Activated CD8-positive, alpha-beta T cell treated with anti-CD3 and anti-CD28 coated beads, Interleukin-2, amount 10 ng/mL, durations not matched to agents 7 days and 5 days (primary cell): ENCODE results near the gene OTOP3. TPM values are rescaled to one million over a fixed set of nuclear protein-coding genes. Genes with fewer than 3 reads are reported as not detected.
A peak's percentile ranks its signal among the peaks of the same experiment; 100 is the strongest.
"Not testable (repeated sequence)": the region's sequence is repeated elsewhere in the genome, so short reads cannot be mapped to it uniquely, and the experiment has no call there.

Experiments
- ATAC-seq: fragments of 150-1000 bp; cut with Tn5 transposase; one replicate; pipeline ENCODE4 v1.10.0; 2021; ENCODE audit warnings: moderate library complexity
- CTCF ChIA-PET: fragments of 350-600 bp; sonication (Branson Sonifier 250); formaldehyde crosslinking; loops from one replicate; lab custom pipeline; 2021; ENCODE audit warnings: antibody characterized with exemption; lab: Charles Lee
- POLR2A ChIA-PET: fragments of 350-600 bp; sonication (Branson Sonifier 250); formaldehyde crosslinking; loops from one replicate; lab custom pipeline; 2021; ENCODE audit warnings: antibody characterized with exemption; lab: Charles Lee
- DNase-seq: peaks from one replicate; pipeline ENCODE4 v3.0.0-alpha.2; 2020
- H3K27ac Mint-ChIP-seq: one replicate; pipeline ENCODE4 v1.8.0; 2021; ENCODE audit warnings: mild to moderate bottlenecking, mixed read lengths
- H3K27me3 Mint-ChIP-seq: one replicate; pipeline ENCODE4 v1.8.0; 2021; ENCODE audit warnings: low read depth, mixed read lengths
- H3K36me3 Mint-ChIP-seq: one replicate; pipeline ENCODE4 v1.8.0; 2021; ENCODE audit warnings: low read depth, mixed read lengths
- H3K4me1 Mint-ChIP-seq: one replicate; pipeline ENCODE4 v1.8.0; 2021; ENCODE audit warnings: low read depth, mixed read lengths
- H3K4me3 Mint-ChIP-seq: one replicate; pipeline ENCODE4 v1.8.0; 2021; ENCODE audit warnings: mild to moderate bottlenecking, mixed read lengths
- H3K9me3 Mint-ChIP-seq: one replicate; pipeline ENCODE4 v1.8.0; 2022; ENCODE audit warnings: mixed read lengths; ENCODE audit not compliant: insufficient read depth
- total RNA-seq, 2 experiments: library from RNA; stranded (reverse); gene quantifications; one replicate each; pipeline ENCODE4 v1.2.3, GENCODE V29; 2021

The OTOP3 gene
- total RNA-seq, 2 experiments from 2014 or later = not detected

DNA sequence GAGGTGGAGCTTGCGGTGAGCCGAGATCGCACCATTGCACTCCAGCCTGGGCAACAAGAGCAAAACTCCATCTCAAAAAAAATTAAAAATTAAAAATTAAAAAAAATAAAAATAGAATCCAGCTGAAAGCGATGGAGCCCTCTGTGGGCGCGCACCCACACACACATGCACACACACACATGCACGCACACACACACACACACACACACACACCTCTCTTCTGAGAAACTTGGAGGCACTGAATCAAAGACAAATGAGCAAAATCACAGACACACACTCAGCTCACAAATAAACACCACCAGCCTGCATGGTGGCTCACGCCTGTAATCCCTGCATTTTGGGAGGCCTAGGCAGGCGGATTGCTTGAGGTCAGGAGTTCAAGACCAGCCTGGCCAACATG lies 32.7 kb upstream of the OTOP3 start:
- ChIA-PET POLR2A (no interaction called here), CTCF (interaction anchor here (1.0 kb wide), 1 partner anchor 59 kb away, joined by 3 read pairs; no protein-coding TSS in a partner anchor)
- H3K4me3 Mint-ChIP-seq = no peak overlapping the region
- peaks cover 14% of the 10 kb centered on the region for H3K27me3 Mint-ChIP-seq
- no peaks in the 10 kb centered on the region for H3K36me3 Mint-ChIP-seq
- H3K4me1 Mint-ChIP-seq = no peaks in the 10 kb centered on the region
- no peak overlapping the region for H3K27ac Mint-ChIP-seq
- ATAC-seq = no peak
- no peaks in the 10 kb centered on the region for H3K9me3 Mint-ChIP-seq
- no peak for DNase-seq

DNA sequence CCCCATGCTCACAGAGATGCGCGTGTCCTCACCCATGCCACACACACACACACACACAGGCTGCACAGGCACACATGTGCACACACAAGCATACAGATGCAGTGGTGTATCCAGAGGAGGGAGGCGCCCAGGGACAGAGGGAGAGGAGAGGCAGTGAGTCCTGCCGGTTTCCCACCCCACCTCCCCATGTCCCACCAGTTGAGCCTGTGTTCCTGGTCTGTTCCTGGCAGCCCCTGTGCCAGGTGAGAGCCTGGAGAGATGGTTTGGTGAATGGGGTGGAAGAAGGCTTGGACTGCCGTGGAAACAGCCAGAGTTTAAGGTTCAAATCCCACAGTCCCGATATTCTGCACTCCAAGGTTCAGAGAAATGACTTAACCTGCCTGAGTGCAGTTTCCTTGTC lies 32.0 kb upstream of the OTOP3 start:
- Mint-ChIP-seq H3K4me3 (no peak overlapping the region), H3K4me1 (no peaks in the 10 kb centered on the region), H3K36me3 (no peaks in the 10 kb centered on the region), H3K27ac (no peak overlapping the region), H3K9me3 (no peaks in the 10 kb centered on the region), H3K27me3 (peaks cover 12% of the 10 kb centered on the region)
- ATAC-seq = no peak
- CTCF ChIA-PET = interaction anchor here (1.0 kb wide), 1 partner anchor 58 kb away, joined by 3 read pairs; no protein-coding TSS in a partner anchor
- no peak for DNase-seq
- POLR2A ChIA-PET = no interaction called here

DNA sequence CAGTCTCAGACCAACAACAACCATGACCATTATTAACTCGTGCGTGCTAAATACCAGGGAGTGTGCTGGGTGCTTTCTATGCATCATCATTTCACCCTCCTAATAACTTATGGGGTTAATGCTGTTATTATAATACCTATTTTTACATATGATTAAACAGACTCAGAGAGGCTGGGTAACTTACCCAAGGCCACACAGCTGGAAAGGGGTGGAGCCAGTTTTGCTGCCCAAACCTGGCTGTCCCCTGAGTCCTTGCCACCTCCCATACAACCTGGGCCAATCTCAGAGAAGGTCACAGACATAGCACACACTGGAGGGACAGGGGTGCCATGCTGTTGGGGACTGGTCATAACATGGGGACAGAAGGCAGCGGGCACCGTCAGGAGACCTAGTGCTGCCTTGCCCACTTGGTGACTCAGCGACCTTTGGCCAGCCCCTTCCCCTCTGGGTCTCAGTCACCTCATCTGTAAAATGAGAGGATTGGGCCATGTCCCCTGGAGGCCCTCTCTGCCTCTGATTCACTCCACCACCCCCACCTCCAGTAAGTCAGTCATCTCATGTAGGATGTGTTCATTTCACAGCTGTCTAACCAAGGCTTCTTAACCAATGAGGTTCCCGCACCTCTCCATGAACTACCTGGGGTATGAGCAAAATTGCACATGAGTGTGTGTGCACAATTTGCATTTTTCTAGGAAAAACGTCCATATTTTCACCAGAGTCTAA lies 30.9 kb upstream of the OTOP3 start:
- DNase-seq (no peak), ATAC-seq (no peak)

DNA sequence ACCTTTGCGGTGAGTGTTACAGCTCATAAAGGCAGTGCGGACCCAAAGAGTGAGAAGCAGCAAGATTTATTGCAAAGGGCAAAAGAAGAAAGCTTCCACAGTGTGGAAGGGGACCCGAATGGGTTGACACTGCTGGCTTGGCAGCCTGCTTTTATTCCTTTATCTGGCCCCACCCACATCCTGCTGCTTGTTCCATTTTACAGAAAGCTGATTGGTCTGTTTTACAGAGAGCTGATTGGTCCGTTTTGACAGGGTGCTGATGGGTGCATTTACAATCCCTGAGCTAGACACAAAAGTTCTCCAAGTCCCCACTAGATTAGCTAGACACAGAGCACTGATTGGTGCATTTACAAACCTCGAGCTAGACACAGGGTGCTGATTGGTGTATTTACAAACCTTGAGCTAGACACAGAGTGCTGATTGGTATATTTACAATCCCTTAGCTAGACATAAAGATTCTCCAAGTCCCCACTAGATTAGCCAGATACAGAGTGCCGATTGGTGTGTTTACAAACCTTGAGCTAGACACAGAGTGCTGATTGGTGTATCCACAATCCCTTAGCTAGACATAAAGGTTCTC lies 29.4 kb upstream of the OTOP3 start:
- peak overlapping the region; percentile 25 for H3K27ac Mint-ChIP-seq
- not testable (repeated sequence) for H3K36me3 Mint-ChIP-seq, H3K27me3 Mint-ChIP-seq, H3K4me1 Mint-ChIP-seq, H3K4me3 Mint-ChIP-seq, ATAC-seq, H3K9me3 Mint-ChIP-seq
- ChIA-PET POLR2A (interaction anchor here (0.6 kb wide), 1 partner anchor 119 kb away, joined by 3 read pairs; no protein-coding TSS in a partner anchor), CTCF (interaction anchor here (1.2 to 1.6 kb wide), 2 partner anchors 17 to 55 kb away, joined by 3 to 6 read pairs; partner anchors contain the start of genes OTOP2 and USH1G)
- DNase-seq = peak; percentile 32

More for the DNA sequence above, 30.9 kb upstream of the OTOP3 start:
- CTCF ChIA-PET = no interaction called here
- Mint-ChIP-seq H3K27ac (no peak overlapping the region), H3K27me3 (peaks cover 8% of the 10 kb centered on the region), H3K36me3 (no peaks in the 10 kb centered on the region), H3K9me3 (no peaks in the 10 kb centered on the region), H3K4me1 (no peaks in the 10 kb centered on the region), H3K4me3 (no peak overlapping the region)
- POLR2A ChIA-PET = no interaction called here

DNA sequence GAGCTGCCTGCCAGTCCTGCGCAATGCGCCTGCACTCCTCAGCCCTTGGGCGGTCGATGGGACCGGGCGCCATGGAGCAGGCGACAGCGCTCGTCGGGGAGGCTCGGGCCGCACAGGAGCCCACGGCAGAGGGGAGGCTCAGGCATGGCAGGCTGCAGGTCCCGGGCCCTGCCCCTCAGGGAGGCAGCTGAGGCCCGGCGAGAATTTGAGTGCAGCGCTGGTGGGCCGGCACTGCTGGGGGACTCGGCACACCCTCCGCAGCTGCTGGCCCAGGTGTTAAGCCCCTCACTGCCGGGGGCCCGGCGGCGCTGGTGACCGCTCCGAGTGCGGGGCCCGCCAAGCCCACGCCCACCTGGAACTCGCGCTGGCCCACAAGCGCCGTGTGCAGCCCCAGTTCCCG lies 28.7 kb upstream of the OTOP3 start:
- POLR2A ChIA-PET = no interaction called here
- DNase-seq = no peak
- H3K27ac Mint-ChIP-seq = no peak overlapping the region
- H3K27me3 Mint-ChIP-seq = peaks cover 7% of the 10 kb centered on the region
- no peaks in the 10 kb centered on the region for H3K36me3 Mint-ChIP-seq
- no peak for ATAC-seq
- no peaks in the 10 kb centered on the region for H3K9me3 Mint-ChIP-seq
- CTCF ChIA-PET = interaction anchor here (1.6 kb wide), 1 partner anchor 16 kb away, joined by 6 read pairs; the partner anchor contains the start of genes OTOP2 and USH1G
- H3K4me3 Mint-ChIP-seq = no peak overlapping the region
- H3K4me1 Mint-ChIP-seq = no peaks in the 10 kb centered on the region

DNA sequence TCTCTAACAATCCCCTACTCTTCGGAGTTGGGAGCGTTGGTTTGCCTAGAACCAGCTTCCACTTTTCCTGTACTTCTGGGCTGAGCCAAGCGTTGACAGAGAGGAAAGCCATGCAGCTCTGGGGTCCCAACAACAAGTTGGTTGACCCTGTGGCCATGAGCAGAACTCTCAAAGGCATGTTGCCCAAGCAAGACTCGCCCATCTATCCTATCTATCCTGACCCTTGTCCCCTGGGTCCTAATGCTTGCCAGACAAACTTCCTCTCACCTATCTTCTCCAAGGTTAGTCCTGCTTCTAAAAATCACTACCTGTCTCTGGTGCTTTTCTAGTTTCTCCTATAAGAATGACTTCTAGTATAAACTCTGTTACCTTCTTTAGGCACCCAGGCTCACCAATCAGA lies 26.6 kb upstream of the OTOP3 start:
- POLR2A ChIA-PET, H3K27ac Mint-ChIP-seq, DNase-seq, H3K4me3 Mint-ChIP-seq, H3K36me3 Mint-ChIP-seq, ATAC-seq, H3K9me3 Mint-ChIP-seq, CTCF ChIA-PET, H3K4me1 Mint-ChIP-seq, H3K27me3 Mint-ChIP-seq: not testable (repeated sequence)

DNA sequence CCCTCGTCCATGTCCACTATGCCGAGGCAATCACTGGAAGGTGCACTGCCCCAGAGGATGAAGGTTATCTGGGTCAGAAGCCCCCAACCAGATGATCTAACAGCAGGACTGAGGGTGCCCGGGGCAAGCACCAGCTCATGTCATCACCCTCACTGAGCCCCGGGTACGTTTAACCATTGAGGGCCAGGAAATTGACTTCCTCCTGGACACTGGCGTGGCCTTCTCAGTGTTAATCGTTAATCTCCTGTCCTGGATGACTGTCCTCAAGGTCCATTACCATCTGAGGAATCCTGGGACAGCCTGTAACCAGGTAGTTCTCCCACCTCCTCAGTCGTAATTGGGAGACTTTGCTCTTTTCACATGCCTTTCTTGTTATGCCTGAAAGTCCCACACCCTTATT lies 24.3 kb upstream of the OTOP3 start:
- DNase-seq, H3K4me3 Mint-ChIP-seq, ATAC-seq, H3K4me1 Mint-ChIP-seq, H3K27ac Mint-ChIP-seq, CTCF ChIA-PET, H3K27me3 Mint-ChIP-seq, POLR2A ChIA-PET, H3K9me3 Mint-ChIP-seq, H3K36me3 Mint-ChIP-seq: not testable (repeated sequence)

DNA sequence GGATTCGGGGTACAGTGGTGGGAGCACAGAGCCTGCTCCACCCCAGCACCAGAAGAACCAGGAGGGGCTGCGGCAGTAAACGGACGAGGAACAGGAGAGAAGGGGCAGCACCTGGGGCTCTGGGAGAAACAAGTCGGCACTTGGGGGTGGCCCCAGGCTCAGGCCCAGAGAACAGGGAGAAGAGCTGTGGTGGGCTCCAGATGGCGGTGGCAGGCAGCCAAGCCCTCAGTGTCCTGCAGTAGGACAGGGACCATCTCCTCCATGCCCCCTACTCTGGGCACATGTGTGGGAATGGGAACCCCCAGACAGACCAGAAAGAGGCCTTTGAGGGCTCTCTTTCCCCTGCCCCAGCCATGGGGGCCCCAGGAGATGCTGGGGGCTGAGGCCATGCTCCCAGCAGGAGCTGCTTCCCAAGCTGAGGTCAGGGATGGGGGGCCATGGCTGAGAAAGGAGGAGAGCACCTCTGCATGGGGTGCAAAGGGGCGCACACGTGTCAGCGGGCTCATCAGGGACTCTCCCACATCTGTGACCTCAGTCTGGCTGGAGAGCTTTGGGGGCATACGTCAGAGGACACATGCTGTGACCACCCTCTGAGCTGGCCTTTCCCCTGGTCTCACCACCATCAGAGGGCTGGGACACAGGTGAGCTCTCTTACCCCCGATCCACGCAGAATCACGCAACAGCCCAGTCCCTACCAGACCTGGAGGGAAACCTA lies 19.4 kb upstream of the OTOP3 start:
- DNase-seq (no peak), ATAC-seq (no peak)
- no peaks in the 10 kb centered on the region for H3K36me3 Mint-ChIP-seq
- POLR2A ChIA-PET = no interaction called here
- no peaks in the 10 kb centered on the region for H3K9me3 Mint-ChIP-seq
- CTCF ChIA-PET = no interaction called here
- peaks cover 6% of the 10 kb centered on the region for H3K27me3 Mint-ChIP-seq
- no peak overlapping the region for H3K27ac Mint-ChIP-seq
- no peaks in the 10 kb centered on the region for H3K4me1 Mint-ChIP-seq
- H3K4me3 Mint-ChIP-seq = no peak overlapping the region

DNA sequence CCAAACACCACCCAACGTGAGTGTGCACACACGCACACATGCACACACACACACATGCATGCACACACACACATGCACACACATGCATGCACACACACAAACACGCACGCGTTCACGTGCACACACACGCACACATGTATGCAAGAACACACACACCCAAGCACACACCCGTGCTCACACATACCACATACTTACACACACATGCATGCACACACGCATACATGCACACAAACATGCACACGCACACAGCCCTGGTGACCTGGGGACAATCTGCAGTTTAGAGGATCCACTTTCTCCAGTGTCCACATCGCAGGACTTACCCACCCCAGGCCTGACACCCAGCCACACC lies 18.9 kb upstream of the OTOP3 start:
- H3K4me1 Mint-ChIP-seq = no peaks in the 10 kb centered on the region
- no peak for ATAC-seq
- ChIA-PET CTCF (no interaction called here), POLR2A (no interaction called here)
- no peak for DNase-seq
- peaks cover 6% of the 10 kb centered on the region for H3K27me3 Mint-ChIP-seq
- no peaks in the 10 kb centered on the region for H3K9me3 Mint-ChIP-seq
- no peak overlapping the region for H3K27ac Mint-ChIP-seq
- no peaks in the 10 kb centered on the region for H3K36me3 Mint-ChIP-seq
- no peak overlapping the region for H3K4me3 Mint-ChIP-seq

DNA sequence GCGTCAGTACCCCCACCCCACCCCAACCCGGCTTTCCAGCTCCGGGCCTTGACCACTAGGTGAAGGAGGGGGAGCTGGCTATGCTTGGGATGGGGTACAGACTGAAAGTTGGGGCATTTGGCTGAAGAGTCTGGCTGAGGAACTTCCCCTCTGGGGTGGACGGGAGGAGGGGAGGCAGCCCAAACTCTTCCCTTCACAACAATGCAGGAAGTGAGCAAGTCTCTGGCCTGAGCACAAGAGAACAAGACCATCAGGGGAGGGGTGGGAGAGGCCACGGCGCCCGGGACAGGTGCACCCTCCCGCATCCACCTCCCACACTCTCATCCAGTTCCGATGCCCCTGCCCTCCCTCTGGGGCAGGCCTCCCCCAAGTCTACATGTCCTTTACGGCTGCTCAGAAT lies 18.3 kb upstream of the OTOP3 start:
- Mint-ChIP-seq H3K27me3 (peaks cover 11% of the 10 kb centered on the region), H3K27ac (no peak overlapping the region), H3K9me3 (no peaks in the 10 kb centered on the region), H3K4me1 (peaks cover under 1% of the 10 kb centered on the region), H3K4me3 (no peak overlapping the region), H3K36me3 (no peaks in the 10 kb centered on the region)
- POLR2A ChIA-PET = no interaction called here
- DNase-seq = no peak
- CTCF ChIA-PET = no interaction called here
- ATAC-seq = no peak

DNA sequence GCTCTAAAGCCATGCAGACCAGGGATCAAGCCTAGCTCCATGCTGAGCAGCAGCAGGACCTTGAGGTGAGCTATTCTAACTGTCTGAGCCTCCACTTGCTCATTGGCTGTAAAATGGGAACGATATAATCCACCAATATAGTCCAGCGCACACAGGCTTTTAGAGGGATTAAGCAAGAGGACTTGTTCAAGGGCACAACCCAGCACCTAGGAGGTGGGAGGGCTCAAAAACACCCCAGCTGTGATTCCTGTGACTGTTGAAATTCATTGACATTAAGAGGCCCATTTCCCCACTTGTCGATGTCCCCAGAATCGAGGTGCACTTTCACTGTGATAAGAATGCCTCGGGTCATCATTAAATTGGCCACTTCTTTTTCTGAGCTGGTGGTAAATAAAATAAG lies 16.8 kb upstream of the OTOP3 start:
- no peak overlapping the region for H3K27ac Mint-ChIP-seq
- H3K9me3 Mint-ChIP-seq = no peaks in the 10 kb centered on the region
- ChIA-PET POLR2A (no interaction called here), CTCF (interaction anchor here (2.5 to 3.9 kb wide), 2 partner anchors 40 to 42 kb away, joined by 11 to 18 read pairs; no protein-coding TSS in a partner anchor)
- H3K36me3 Mint-ChIP-seq = no peaks in the 10 kb centered on the region
- H3K4me1 Mint-ChIP-seq = peaks cover 5% of the 10 kb centered on the region
- ATAC-seq (no peak), DNase-seq (no peak)
- H3K4me3 Mint-ChIP-seq = no peak overlapping the region
- H3K27me3 Mint-ChIP-seq = peaks cover 20% of the 10 kb centered on the region
